ENCODE data around the gene GMCL1. TPM values are rescaled to one million over a fixed set of nuclear protein-coding genes. Genes with fewer than 3 reads are reported as not detected.

The GMCL1 gene
- total and polyA plus RNA-seq, 2 of the 13 experiments (the other 11 are each of a cell fraction or from before 2014, with no cell fraction given): 18.7 to 24.0 TPM

DNA sequence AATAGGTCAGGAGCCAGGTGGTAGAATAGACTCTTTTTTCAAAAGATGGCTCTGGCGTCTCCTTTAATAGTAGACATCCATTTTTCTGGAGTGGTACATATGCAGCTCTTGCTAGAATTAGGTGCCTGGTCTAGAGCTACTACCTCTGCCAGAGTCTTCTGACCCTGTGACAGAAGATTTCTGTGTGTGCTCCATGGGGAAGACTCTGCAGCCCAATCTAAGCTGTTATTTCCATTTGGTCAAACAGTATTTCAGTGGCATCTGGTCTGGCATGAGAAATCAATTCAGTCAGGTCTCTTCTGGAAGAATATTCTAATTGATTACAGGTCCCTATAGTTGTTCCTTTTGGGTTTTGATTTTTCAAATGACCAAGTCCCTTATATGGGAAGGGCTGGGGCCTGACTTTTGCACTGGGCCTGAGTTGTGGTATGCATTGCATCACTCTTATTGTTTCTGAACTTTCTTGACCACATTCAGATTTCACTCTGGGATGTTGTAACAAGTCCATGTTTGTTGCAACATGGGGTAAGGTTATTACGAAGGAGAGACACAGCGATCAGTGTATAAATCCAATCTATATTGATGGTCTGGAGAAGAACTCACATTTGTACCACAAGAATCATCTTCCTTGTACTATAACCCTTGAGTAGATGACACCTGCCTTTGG, 97.5 kb downstream of the GMCL1 start (continued):
- TF ChIP-seq, protein P1, sequence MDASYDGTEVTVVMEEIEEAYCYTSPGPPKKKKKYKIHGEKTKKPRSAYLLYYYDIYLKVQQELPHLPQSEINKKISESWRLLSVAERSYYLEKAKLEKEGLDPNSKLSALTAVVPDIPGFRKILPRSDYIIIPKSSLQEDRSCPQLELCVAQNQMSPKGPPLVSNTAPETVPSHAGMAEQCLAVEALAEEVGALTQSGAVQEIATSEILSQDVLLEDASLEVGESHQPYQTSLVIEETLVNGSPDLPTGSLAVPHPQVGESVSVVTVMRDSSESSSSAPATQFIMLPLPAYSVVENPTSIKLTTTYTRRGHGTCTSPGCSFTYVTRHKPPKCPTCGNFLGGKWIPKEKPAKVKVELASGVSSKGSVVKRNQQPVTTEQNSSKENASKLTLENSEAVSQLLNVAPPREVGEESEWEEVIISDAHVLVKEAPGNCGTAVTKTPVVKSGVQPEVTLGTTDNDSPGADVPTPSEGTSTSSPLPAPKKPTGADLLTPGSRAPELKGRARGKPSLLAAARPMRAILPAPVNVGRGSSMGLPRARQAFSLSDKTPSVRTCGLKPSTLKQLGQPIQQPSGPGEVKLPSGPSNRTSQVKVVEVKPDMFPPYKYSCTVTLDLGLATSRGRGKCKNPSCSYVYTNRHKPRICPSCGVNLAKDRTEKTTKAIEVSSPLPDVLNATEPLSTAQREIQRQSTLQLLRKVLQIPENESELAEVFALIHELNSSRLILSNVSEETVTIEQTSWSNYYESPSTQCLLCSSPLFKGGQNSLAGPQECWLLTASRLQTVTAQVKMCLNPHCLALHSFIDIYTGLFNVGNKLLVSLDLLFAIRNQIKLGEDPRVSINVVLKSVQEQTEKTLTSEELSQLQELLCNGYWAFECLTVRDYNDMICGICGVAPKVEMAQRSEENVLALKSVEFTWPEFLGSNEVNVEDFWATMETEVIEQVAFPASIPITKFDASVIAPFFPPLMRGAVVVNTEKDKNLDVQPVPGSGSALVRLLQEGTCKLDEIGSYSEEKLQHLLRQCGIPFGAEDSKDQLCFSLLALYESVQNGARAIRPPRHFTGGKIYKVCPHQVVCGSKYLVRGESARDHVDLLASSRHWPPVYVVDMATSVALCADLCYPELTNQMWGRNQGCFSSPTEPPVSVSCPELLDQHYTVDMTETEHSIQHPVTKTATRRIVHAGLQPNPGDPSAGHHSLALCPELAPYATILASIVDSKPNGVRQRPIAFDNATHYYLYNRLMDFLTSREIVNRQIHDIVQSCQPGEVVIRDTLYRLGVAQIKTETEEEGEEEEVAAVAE (CRISPR knock-in tag; IDR thresholded peaks at IDR 0.05; ENCODE audit: borderline replicate concordance): no peak
- TF ChIP-seq, protein P2, sequence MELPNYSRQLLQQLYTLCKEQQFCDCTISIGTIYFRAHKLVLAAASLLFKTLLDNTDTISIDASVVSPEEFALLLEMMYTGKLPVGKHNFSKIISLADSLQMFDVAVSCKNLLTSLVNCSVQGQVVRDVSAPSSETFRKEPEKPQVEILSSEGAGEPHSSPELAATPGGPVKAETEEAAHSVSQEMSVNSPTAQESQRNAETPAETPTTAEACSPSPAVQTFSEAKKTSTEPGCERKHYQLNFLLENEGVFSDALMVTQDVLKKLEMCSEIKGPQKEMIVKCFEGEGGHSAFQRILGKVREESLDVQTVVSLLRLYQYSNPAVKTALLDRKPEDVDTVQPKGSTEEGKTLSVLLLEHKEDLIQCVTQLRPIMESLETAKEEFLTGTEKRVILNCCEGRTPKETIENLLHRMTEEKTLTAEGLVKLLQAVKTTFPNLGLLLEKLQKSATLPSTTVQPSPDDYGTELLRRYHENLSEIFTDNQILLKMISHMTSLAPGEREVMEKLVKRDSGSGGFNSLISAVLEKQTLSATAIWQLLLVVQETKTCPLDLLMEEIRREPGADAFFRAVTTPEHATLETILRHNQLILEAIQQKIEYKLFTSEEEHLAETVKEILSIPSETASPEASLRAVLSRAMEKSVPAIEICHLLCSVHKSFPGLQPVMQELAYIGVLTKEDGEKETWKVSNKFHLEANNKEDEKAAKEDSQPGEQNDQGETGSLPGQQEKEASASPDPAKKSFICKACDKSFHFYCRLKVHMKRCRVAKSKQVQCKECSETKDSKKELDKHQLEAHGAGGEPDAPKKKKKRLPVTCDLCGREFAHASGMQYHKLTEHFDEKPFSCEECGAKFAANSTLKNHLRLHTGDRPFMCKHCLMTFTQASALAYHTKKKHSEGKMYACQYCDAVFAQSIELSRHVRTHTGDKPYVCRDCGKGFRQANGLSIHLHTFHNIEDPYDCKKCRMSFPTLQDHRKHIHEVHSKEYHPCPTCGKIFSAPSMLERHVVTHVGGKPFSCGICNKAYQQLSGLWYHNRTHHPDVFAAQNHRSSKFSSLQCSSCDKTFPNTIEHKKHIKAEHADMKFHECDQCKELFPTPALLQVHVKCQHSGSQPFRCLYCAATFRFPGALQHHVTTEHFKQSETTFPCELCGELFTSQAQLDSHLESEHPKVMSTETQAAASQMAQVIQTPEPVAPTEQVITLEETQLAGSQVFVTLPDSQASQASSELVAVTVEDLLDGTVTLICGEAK (IDR thresholded peaks at IDR 0.05): no peak
- TF ChIP-seq, protein P2 (CRISPR knock-in tag; IDR thresholded peaks at IDR 0.05): no peak
- TF ChIP-seq NR3C1 (CRISPR knock-in tag; IDR thresholded peaks at IDR 0.05): no peak
- peak; percentile 58; the same call in 1 of the 2 replicates for TF ChIP-seq POGZ (CRISPR knock-in tag; IDR thresholded peaks at IDR 0.05)
- TF ChIP-seq, protein P3, sequence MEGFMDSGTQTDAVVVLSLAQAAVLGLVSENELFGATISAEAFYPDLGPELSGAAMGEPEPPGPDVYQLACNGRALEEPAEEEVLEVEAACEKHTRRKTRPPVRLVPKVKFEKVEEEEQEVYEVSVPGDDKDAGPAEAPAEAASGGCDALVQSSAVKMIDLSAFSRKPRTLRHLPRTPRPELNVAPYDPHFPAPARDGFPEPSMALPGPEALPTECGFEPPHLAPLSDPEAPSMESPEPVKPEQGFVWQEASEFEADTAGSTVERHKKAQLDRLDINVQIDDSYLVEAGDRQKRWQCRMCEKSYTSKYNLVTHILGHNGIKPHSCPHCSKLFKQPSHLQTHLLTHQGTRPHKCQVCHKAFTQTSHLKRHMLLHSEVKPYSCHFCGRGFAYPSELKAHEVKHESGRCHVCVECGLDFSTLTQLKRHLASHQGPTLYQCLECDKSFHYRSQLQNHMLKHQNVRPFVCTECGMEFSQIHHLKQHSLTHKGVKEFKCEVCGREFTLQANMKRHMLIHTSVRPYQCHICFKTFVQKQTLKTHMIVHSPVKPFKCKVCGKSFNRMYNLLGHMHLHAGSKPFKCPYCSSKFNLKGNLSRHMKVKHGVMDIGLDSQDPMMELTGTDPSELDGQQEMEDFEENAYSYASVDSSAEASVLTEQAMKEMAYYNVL (CRISPR knock-in tag; IDR thresholded peaks at IDR 0.05; ENCODE audit: borderline replicate concordance): no peak
- TF ChIP-seq, protein P4, sequence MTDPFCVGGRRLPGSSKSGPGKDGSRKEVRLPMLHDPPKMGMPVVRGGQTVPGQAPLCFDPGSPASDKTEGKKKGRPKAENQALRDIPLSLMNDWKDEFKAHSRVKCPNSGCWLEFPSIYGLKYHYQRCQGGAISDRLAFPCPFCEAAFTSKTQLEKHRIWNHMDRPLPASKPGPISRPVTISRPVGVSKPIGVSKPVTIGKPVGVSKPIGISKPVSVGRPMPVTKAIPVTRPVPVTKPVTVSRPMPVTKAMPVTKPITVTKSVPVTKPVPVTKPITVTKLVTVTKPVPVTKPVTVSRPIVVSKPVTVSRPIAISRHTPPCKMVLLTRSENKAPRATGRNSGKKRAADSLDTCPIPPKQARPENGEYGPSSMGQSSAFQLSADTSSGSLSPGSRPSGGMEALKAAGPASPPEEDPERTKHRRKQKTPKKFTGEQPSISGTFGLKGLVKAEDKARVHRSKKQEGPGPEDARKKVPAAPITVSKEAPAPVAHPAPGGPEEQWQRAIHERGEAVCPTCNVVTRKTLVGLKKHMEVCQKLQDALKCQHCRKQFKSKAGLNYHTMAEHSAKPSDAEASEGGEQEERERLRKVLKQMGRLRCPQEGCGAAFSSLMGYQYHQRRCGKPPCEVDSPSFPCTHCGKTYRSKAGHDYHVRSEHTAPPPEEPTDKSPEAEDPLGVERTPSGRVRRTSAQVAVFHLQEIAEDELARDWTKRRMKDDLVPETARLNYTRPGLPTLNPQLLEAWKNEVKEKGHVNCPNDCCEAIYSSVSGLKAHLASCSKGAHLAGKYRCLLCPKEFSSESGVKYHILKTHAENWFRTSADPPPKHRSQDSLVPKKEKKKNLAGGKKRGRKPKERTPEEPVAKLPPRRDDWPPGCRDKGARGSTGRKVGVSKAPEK (CRISPR knock-in tag; IDR thresholded peaks at IDR 0.05; ENCODE audit: borderline replicate concordance): no peak
- TF ChIP-seq, protein P5, sequence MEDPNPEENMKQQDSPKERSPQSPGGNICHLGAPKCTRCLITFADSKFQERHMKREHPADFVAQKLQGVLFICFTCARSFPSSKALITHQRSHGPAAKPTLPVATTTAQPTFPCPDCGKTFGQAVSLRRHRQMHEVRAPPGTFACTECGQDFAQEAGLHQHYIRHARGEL (CRISPR knock-in tag; IDR thresholded peaks at IDR 0.05): no peak
- TF ChIP-seq PAF1 (CRISPR knock-in tag; IDR thresholded peaks at IDR 0.05): no peak
